Measurements from ENCODE around the gene CHTOP. TPM values are rescaled to one million over a fixed set of nuclear protein-coding genes. Genes with fewer than 3 reads are reported as not detected.

The CHTOP gene
- total and polyA plus RNA-seq, 2 of the 13 experiments (the other 11 are each of a cell fraction or from before 2014, with no cell fraction given) = 38.0 to 51.9 TPM

DNA sequence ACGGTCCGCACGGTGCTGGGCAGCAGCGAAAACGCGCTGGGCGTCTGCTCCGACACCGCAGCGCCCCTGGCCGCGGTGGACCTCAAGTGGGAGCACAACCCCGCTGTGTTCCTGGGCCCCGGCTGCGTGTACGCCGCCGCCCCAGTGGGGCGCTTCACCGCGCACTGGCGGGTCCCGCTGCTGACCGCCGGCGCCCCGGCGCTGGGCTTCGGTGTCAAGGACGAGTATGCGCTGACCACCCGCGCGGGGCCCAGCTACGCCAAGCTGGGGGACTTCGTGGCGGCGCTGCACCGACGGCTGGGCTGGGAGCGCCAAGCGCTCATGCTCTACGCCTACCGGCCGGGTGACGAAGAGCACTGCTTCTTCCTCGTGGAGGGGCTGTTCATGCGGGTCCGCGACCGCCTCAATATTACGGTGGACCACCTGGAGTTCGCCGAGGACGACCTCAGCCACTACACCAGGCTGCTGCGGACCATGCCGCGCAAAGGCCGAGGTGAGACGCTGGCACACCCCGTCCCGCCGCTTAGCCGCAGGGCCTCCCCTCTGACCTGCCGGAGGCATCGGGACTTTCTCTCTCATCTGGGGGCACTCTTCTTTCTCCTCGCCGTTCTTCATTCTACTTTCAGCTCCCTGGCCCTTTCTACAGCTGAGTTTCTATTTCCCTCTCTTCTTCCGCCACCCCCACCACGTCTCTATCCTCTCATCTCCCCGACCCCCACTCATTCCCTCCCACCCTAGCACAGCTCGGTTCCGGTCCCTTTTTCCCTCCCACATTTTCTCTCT is 45.7 kb downstream of the CHTOP start (continued):
- TF ChIP-seq TMF1 (CRISPR knock-in tag; IDR thresholded peaks at IDR 0.05; ENCODE audit: low read depth) (no peak), ZNF383 (CRISPR knock-in tag; IDR thresholded peaks at IDR 0.05; ENCODE audit: borderline replicate concordance) (no peak), ZNF777 (CRISPR knock-in tag; IDR thresholded peaks at IDR 0.05) (peak; percentile 99), HDAC6 (IDR thresholded peaks at IDR 0.05; ENCODE audit: low read depth, low read length) (no peak), PREB (CRISPR knock-in tag; IDR thresholded peaks at IDR 0.05) (0 out of 2 replicates have a peak, but pooled peaks have one; percentile 14), BORCS8-MEF2B (CRISPR knock-in tag; IDR thresholded peaks at IDR 0.05) (no peak), SCMH1 (CRISPR knock-in tag; IDR thresholded peaks at IDR 0.05; ENCODE audit: borderline replicate concordance) (no peak), HOXD1 (CRISPR knock-in tag; IDR thresholded peaks at IDR 0.05) (peak; percentile 71; the same call in 1 of the 2 replicates), RBFOX2 (IDR thresholded peaks at IDR 0.05; ENCODE audit: low read depth, low read length) (no peak), ZNF3 (CRISPR knock-in tag; IDR thresholded peaks at IDR 0.05) (no peak), FOXJ3 (CRISPR knock-in tag; IDR thresholded peaks at IDR 0.05; ENCODE audit: borderline replicate concordance) (no peak), SKIL (CRISPR knock-in tag; IDR thresholded peaks at IDR 0.05; ENCODE audit: borderline replicate concordance) (0 out of 2 replicates have a peak, but pooled peaks have one; percentile 5), GPBP1L1 (CRISPR knock-in tag; IDR thresholded peaks at IDR 0.05) (no peak), ZNF30 (CRISPR knock-in tag; IDR thresholded peaks at IDR 0.05) (no peak), MYPOP (CRISPR knock-in tag; IDR thresholded peaks at IDR 0.05) (peak; percentile 58), ZNF629 (CRISPR knock-in tag; conservative IDR thresholded peaks at IDR 0.05) (no peak), ZNF788 (CRISPR knock-in tag; IDR thresholded peaks at IDR 0.05; ENCODE audit: borderline replicate concordance) (0 out of 2 replicates have a peak, but pooled peaks have one; percentile 36)
- TF ChIP-seq, protein P1, sequence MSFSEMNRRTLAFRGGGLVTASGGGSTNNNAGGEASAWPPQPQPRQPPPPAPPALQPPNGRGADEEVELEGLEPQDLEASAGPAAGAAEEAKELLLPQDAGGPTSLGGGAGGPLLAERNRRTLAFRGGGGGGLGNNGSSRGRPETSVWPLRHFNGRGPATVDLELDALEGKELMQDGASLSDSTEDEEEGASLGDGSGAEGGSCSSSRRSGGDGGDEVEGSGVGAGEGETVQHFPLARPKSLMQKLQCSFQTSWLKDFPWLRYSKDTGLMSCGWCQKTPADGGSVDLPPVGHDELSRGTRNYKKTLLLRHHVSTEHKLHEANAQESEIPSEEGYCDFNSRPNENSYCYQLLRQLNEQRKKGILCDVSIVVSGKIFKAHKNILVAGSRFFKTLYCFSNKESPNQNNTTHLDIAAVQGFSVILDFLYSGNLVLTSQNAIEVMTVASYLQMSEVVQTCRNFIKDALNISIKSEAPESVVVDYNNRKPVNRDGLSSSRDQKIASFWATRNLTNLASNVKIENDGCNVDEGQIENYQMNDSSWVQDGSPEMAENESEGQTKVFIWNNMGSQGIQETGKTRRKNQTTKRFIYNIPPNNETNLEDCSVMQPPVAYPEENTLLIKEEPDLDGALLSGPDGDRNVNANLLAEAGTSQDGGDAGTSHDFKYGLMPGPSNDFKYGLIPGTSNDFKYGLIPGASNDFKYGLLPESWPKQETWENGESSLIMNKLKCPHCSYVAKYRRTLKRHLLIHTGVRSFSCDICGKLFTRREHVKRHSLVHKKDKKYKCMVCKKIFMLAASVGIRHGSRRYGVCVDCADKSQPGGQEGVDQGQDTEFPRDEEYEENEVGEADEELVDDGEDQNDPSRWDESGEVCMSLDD (CRISPR knock-in tag; IDR thresholded peaks at IDR 0.05; ENCODE audit: borderline replicate concordance) = 0 out of 2 replicates have a peak, but pooled peaks have one; percentile 37
- TF ChIP-seq, protein P2, sequence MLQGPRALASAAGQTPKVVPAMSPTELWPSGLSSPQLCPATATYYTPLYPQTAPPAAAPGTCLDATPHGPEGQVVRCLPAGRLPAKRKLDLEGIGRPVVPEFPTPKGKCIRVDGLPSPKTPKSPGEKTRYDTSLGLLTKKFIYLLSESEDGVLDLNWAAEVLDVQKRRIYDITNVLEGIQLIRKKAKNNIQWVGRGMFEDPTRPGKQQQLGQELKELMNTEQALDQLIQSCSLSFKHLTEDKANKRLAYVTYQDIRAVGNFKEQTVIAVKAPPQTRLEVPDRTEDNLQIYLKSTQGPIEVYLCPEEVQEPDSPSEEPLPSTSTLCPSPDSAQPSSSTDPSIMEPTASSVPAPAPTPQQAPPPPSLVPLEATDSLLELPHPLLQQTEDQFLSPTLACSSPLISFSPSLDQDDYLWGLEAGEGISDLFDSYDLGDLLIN (CRISPR knock-in tag; IDR thresholded peaks at IDR 0.05; ENCODE audit: borderline replicate concordance) = no peak

Data from HepG2 (cell line).